Endothelial cell of umbilical vein (primary cell): Measurements from ENCODE around the gene PRAMEF14.
"Not testable (repeated sequence)": the region's sequence is repeated elsewhere in the genome, so short reads cannot be mapped to it uniquely, and the experiment has no call there.

Experiments
- CTCF ChIP-seq, 2 donors: IDR thresholded peaks; 1 replicate in 1 of 2; 2 replicates in 1 of 2; pipeline ENCODE4 v1.5.1; 2011; ENCODE audit warnings: low read length in 2 of 2, mild to moderate bottlenecking in 2 of 2, moderate library complexity in 2 of 2, control low read depth in 1 of 2, inconsistent platforms in 1 of 2, low read depth in 1 of 2; ENCODE audit not compliant: insufficient read depth in 1 of 2; ENCODE audit errors: extremely low read depth in 1 of 2
- EZH2 ChIP-seq: IDR thresholded peaks from 2 replicates; pipeline ENCODE4 v1.6.1; 2012; ENCODE audit warnings: borderline replicate concordance, low read depth, mild to moderate bottlenecking, moderate library complexity, low read length, inconsistent platforms; ENCODE audit not compliant: severe bottlenecking
- FOS ChIP-seq: IDR thresholded peaks from 2 replicates; pipeline ENCODE4 v1.6.1; 2011; ENCODE audit warnings: mild to moderate bottlenecking, low read length, moderate library complexity, borderline replicate concordance; ENCODE audit not compliant: insufficient read depth
- JUN ChIP-seq: IDR thresholded peaks from 2 replicates; pipeline ENCODE4 v1.6.1; 2011; ENCODE audit warnings: borderline replicate concordance, low read depth; ENCODE audit not compliant: insufficient read length, insufficient read depth
- MAX ChIP-seq: IDR thresholded peaks from 2 replicates; pipeline ENCODE4 v1.6.1; 2011; ENCODE audit not compliant: insufficient read depth, insufficient read length
- POLR2A ChIP-seq: IDR thresholded peaks from 2 replicates; pipeline ENCODE4 v1.6.1; 2012; ENCODE audit warnings: low read depth, mild to moderate bottlenecking, control low read depth, low read length
- POLR2AphosphoS5 ChIP-seq: IDR thresholded peaks from 2 replicates; pipeline ENCODE4 v1.6.1; 2012; ENCODE audit warnings: low read depth, mild to moderate bottlenecking, control low read depth, low read length, moderate library complexity; ENCODE audit not compliant: insufficient read depth

- TF ChIP-seq CTCF (IDR thresholded peaks at IDR 0.05; ENCODE audit: extremely low read depth in 1 of 2, insufficient read depth in 1 of 2, low read depth in 1 of 2, low read length in 2 of 2); POLR2AphosphoS5; FOS; POLR2A; EZH2; JUN; MAX: not testable (repeated sequence)
These were observed 32.0 kb upstream of the PRAMEF14 start for GRCh38 chr1:13378983-13379382.
